Stimulated activated CD4-positive, alpha-beta T cell treated with anti-CD3 and anti-CD28 coated beads, Interleukin-15, amount 100 ng/mL, for 24 hours (primary cell): ENCODE data around the gene CABP1.
"Not testable (repeated sequence)": the region's sequence is repeated elsewhere in the genome, so short reads cannot be mapped to it uniquely, and the experiment has no call there.

ENCODE experiments used
- DNase-seq: peaks from one replicate; pipeline ENCODE4 v3.0.0-alpha.2; 2020

Gene CABP1

DNA sequence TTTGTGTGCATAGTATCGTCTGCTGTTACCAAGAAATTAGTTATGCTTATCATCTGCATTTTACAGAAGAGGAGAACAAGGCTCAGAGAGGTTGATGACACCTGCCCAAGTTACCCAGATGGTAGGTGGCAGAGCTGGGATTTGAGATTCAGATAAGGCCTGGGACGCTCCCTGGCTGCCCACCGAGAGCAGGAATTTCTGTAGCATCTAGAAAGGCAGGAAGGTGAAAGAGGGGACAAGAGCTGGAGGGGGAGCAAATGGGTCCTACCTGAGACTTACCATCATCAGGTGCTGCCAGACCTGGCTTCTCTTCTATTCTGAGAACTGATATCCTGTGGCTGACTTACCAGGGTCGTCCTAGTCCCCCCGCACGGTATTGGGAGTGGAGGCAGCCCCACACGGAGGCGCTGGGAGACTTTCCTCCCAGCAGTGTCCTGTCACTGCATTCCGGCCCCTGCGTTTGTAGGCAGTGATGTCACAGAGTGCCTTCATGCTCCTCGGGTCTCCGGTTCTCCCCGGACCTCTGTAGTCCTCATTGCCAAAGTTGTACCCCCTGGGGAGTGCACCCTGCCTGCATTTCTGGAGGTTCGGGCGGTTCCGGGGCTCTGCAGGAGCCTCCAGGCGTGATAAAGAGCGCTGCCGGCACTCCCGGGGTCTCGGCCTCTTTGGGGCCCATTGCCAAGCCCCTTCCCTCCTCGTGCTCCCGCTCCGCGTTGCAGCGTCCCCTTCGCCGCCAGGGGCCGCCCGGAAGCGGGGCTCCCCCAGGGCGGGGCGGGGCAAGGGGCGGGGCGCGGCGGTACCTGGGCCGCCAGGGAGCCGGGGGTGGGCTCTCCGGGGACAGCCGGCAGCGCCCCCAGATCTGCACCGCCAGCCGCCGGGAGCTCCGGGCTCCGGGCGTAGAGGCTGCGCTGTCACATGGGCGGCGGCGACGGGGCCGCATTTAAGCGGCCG lies at the start of gene CABP1:
CABP1 (plus strand) TSS at position 856 of the 951 bp plus-strand sequence; CDS start at position 916, 60 bp downstream.
- DNase-seq = peak; percentile 83

GRCh38 chr12:120590741-120591407 lies 49.6 kb upstream of the CABP1 start:
- no peak for DNase-seq

DNA sequence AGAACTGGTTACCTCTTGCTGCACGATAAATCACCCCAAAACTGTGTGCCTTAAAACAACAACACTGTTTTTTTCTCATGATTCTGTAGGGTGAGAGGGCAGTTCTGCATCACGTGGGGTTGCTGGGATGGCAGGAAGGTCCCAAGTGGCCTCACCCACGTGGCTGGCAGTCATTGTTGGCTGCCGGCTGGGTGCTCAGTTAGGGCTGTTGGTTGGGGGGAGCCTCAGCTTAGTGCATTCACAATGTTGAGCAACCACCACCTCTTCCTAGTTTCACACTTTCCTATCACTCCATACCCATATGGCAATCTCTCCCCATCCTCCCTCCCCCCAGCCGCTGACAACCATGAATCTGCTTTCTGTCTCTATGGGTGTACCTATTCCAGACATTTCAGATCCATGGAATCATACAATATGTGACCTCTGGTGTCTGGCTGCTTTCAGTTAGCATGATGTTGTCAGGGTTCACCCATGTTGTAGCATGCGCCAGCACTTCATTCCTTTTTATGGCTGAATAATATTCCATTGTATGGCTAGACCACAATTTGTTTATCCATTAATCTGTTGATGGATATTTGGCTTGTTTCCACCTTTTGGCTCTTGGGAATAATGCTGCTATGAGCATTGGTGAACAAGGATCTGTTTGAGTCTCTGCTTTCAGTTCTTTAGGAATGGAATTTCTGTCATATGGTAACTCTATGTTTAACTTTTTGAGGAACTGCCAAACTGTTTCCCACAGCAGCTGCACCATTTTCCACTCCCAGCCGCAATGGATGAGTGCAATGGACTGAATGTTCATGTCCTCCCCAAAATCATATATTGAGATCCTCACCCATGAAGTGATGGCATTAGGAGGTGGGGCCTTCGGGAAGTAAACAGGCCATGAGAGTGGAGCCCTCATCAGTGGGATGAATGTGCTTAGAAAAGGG lies 48.0 kb upstream of the CABP1 start:
- no peak for DNase-seq

- no peak for DNase-seq
Observed at GRCh38 chr12:120596901-120597300, 43.5 kb upstream of the CABP1 start.

GRCh38 chr12:120597861-120598260 lies 42.6 kb upstream of the CABP1 start:
- no peak for DNase-seq

- DNase-seq = no peak
Observed at GRCh38 chr12:120598674-120599463, 41.6 kb upstream of the CABP1 start.

DNA sequence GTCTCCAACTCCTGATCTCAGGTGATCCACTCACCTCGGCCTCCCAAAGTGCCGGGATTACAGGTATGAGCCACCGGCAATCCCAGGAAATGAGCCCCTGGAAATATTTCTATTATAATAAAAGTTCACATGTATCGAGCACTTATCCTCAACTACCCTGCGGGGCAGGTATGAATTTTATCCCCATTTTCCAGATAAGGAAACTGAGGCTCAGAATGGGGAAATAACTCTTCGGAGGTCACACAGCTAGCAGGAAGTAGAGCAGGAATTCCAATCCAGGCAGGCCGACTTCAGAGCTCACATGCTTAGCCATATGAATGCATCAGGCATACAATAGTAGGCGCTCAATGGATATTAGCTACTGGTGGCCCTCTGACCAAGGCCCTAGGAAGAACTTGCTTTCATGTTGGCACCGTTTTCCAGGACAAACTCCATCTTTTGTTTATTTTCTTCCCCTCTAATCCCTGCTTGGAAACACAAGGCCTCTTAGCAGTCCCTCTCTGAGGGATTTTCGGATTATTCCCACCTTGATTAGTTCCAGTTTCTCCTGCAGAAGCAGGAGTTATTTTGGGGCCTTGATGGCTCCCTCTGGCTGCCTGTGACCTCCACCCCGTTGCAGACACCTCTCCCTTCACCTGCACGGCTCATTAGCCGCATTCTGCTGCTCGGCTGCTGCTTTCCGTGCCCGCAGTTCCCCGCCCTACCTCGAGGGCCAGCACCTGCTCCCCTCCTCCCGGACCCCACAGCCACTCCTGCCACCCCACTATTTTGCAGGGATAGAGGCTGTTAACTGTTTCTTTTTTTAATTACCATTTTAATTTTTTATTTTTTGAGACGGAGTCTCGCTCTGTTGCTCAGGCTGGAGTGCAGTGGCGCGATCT lies 40.5 kb upstream of the CABP1 start:
- DNase-seq = no peak

GRCh38 chr12:120602416-120602815 lies 38.0 kb upstream of the CABP1 start:
- DNase-seq = not testable (repeated sequence)

GRCh38 chr12:120610560-120610959 lies 29.9 kb upstream of the CABP1 start:
- DNase-seq = no peak

DNA sequence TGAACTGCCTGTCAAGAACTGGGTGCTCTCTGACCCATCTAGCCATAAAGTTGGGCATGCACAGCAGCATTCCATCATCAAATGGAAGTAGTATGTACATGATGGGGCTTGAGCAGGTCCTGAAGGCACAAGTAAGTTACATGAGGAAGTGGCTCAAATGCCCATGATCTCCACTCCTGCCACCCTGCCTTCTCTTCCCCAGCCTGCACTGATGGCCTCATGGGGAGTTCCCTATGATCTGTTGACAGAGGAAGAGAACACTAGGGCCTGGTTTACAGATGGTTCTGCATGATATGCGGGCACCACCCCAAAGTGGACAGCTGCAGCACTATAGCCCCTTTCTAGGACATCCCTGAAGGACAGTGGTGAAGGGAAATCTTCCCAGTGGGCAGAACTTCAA lies 28.9 kb upstream of the CABP1 start:
- DNase-seq = not testable (repeated sequence)

- peak; percentile 28 for DNase-seq
Observed at GRCh38 chr12:120614848-120615247, 25.6 kb upstream of the CABP1 start.

DNA sequence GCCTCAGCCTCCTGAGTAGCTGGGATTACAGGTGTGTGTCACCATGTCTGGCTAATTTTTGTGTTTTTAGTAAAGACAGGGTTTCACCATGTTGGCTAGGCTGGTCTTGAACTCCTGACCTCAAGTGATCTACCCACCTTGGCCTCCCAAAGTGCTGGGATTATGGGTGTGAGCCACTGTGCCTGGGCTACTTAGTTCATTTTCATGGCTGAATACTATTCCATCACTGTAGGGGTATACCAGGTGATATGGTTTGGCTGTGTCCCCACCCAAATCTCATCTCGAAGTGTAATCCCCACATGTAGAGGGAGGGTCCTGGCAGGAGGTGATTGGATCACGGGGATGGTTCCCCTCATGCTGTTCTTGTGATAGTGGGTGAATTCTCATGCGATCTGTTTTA lies 23.2 kb upstream of the CABP1 start:
- DNase-seq = not testable (repeated sequence)

DNA sequence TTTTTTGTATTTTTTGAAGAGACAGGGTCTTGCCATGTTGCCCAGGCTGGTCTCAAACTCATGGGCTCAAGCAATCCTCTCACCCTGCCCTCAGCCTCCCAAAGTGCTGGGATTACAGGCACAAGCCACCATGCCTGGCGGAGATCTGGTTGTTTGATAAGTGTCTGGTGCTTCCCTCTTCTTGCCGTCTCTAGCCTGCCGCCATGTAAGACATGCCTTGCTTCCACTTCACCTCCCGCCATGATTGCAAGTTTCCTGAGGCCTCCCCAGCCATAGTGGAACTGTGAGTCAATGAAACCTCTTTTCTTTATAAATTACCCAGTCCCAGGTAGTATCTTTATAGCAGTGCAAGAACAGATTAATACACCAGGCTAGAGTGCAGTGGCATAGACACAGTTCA lies 22.7 kb upstream of the CABP1 start:
- DNase-seq = not testable (repeated sequence)

DNA sequence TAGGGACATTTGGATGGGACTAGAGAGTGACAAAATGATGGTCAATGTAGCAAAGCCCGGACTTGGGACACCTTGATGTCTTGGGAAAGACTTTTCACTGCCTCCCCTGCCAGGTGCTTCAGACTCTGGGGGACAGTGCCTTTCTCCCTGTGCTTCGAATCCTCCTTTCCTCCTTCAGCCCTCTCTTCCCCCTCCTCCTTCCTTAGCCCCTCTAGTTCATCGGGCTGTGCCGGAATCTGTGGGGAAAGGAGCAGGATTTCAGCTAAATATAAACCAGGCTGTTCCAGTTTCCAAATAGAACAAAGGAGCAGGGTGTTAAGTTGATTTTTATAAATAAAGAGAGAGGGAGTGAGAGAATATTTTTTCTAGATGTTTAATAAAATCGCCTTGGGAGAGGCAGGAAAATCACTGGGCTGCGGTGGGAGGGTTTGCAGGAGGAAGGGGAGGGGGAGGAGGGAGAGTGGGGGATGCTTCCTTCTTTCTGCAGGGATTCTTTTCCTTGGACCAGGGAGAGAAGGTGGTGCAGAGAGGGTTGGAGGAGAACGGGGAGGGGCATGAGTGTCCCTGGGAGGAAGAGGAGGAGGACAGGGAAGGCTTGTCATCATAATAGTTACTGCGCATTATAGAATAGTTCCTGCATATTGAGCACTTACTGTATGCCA lies 21.3 kb upstream of the CABP1 start:
- no peak for DNase-seq

DNA sequence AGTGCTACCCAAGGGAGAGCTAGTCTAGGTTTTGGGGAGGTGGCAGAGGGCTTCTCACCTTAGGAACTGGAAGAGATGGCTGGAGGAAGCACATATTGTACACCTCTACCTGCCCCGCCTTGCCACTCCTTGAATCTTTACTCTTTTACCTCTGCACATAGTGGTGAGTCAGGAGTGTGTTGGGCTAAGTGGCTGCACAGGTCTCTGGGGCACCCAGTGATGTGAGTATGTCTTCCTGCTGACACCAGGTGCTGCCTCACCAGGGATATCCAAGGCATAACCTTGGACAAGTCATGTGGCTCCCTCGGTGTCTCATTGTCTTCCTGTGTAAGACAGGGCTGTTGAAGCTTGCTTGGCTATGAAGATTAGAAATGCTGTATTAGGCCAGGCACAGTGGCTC lies 19.8 kb upstream of the CABP1 start:
- no peak for DNase-seq

DNA sequence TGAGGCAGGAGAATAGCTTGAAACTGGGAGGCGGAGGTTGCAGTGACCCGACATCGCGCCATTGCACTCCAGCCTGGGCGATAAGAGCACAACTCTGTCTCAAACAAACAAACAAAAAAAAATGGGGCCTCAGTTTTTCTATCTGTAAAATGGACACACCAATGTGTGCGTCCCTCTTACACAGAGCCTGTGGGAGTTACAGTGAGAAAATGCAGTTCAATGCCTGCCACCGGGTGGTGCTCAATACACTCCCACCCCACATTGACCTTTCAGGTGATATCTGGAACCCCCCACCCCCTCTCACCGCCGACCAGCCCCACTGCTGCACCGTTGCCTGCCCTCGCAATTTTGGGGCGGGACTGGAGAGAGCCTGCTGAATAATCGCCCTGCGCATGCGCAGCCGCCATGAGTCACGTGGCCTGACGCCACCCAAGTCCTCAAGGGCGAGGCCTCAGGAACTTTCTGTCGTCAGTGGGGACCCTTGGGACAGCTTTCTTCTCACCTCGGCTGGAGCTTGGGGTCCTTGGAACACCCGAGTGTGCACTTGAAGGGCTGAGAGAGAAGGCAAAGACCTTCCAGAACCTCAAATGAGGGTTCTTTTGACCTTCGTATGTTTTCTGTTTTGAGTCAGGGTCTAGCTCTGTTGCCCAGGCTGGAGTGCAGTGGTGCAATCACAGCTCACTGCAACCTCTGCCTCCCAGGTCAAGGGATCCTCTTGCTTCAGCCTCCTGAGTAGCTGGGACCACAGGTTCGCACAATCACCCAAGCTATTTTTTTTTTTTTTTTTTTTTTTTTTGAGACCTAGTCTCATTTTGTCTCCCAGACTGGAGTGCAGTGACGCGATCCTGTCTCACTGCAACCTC lies 14.6 kb upstream of the CABP1 start:
- peak; percentile 30 for DNase-seq

DNA sequence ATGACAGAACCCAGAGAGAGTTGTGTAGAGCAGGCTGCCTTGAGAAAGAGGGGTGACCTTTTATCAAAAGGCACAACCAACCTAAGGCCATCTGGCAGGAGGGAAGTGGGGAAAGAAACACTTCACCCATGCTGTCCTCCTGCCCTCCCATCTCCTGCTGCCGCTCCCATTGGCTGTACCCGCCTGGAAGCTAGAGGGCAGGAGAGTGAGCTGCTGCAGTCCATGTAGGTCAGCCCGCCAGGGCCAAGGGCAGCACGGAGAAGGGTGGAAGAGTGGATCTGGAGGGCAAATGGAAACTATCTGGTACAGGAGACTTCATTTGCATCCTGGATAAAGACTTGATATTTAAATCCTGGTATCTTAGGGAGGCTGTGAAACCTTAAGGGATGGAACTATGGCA lies 11.5 kb upstream of the CABP1 start:
- no peak for DNase-seq

GRCh38 chr12:120630104-120630892 lies 10.1 kb upstream of the CABP1 start:
- no peak for DNase-seq

GRCh38 chr12:120631097-120631496 lies 9.3 kb upstream of the CABP1 start:
- DNase-seq = no peak
